Kidney epithelial cell (primary cell): Measurements from ENCODE around the gene CA5A. TPM values are rescaled to one million over a fixed set of nuclear protein-coding genes. Genes with fewer than 3 reads are reported as not detected.
"Not testable (repeated sequence)": the region's sequence is repeated elsewhere in the genome, so short reads cannot be mapped to it uniquely, and the experiment has no call there.

Experiments used
- DNase-seq: peaks from one replicate; pipeline ENCODE4 v3.0.0-alpha.2; 2010; ENCODE audit warnings: low read depth
- H3K27me3 ChIP-seq: 2 replicates; pipeline ENCODE4 v1.6.0; 2011; ENCODE audit warnings: low read length; ENCODE audit not compliant: control insufficient read depth, insufficient read depth
- H3K36me3 ChIP-seq: 2 replicates; pipeline ENCODE4 v1.5.1; 2011; ENCODE audit warnings: low read length; ENCODE audit not compliant: control insufficient read depth, insufficient read depth
- H3K4me3 ChIP-seq: 2 replicates; pipeline ENCODE4 v1.5.1; 2011; ENCODE audit warnings: low read depth, mild to moderate bottlenecking, control low read depth, low read length
- CTCF ChIP-seq: IDR thresholded peaks from 2 replicates; pipeline ENCODE4 v1.5.1; 2011; ENCODE audit warnings: mild to moderate bottlenecking, moderate library complexity, low read length, control low read depth, inconsistent platforms; ENCODE audit not compliant: insufficient read depth, poor library complexity, severe bottlenecking
- total RNA-seq: library from RNA; depleted of rRNA; stranded (reverse); fragments of >200 nt; gene quantifications from 2 replicates; pipeline ENCODE4 v1.2.3, GENCODE V29; 2015

The CA5A gene
- total RNA-seq, 1 donor from 2014 or later = not detected

DNA sequence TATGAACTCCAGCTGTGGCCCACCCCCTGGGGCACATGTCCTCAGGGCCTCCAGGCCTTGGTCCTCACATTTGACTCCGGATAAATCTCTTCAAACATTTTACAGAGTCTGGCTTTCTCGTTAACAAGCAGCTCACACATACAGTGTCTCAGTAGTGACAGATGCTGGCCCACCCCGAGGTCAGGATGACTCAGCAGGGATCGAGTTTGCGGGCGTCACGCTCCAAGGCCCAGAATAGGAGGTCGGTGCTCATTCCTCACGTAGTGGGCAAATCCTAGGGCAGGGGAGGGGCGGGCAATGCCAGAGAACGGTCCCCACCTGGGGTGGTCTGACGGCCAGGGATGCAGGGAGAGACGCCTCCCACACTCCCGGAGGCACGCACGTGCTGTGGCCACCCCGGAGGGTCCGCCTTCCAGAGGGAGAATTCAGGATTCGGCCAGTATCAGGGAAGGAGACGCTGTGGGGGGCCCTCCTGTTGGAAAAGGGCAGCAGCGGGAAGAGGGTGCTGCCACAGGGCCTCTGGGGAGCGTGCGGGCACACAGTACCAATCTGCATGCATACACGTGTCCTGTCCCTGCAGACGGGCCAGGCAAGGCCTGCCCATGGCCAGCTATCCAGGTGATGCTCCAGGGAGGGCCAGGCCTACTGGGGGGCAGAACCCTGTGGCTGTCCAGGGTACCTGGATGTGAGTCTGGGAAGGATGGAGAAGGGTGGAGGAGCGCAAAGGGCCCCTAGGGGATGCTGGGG is 75.6 kb downstream of the CA5A start:
- H3K36me3 ChIP-seq = no peaks in the 10 kb centered on the region
- TF ChIP-seq CTCF = no peak
- no peaks in the 10 kb centered on the region for H3K27me3 ChIP-seq
- DNase-seq = no peak
- no peak overlapping the region for H3K4me3 ChIP-seq

DNA sequence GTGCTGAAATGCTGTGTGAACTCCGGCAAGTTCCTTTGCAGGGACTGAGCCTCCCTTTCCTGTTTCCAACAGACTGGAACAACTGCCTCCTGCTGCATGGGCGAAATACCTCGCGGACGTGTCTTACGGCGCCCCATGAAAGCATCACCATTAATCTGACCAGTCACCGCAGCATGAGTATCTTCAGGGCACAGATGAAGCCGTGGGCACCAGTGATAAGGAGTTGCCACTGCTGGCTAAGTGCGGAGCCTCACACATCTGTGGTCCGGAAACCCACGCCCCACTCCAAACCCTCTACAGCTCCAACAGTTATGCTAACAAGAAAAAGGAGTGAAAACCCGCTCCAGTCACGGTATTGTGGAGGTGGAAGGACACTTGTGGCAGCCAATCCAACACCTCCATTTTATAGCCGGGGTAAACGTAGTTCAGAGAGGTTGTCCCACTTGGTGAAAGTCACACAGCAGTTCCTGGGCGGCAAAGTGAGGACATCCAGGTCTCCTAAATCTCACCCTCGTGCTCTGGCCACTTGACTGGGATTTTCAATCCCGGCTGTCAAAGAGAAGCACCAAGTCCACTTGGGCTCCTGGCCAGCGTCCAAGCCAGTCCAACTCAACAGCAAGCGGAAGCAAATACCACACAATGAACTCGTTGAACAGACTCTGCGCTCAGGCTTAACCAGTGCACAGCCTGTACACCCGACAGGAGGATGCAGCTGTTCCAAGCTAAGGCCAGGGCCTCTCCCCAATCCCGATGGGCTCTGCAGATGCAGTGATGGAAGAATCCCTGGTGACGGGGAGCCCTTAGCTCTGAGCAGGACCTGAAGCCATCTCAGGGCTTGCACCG is 78.0 kb downstream of the CA5A start:
- not testable (repeated sequence) for H3K36me3 ChIP-seq, DNase-seq, H3K4me3 ChIP-seq, H3K27me3 ChIP-seq

DNA sequence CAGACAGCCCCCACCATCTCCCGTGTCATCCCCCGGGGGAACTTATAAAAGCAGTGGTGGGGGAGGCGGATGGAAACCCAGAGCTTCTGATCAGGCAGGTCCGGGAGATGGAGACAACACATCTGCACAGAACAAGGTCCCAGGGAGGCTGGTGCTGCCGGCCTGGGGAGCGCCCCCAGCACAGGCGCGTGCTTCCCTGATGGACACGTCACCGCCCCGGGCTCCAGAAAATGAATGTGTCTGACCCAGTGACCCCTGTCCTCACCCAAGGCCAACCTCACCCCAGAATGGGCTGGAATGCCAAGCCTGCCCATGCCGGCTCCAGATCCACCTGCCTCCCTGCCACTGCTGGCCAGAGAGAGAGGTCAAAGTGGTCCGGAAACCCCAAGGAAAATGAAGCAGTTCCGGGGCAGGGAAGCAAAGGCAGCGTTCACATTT is 79.5 kb downstream of the CA5A start:
- H3K27me3 ChIP-seq = no peaks in the 10 kb centered on the region

GRCh38 chr16:87855852-87856715 is 80.2 kb downstream of the CA5A start:
- no peak overlapping the region for H3K4me3 ChIP-seq
- TF ChIP-seq CTCF = no peak
- H3K27me3 ChIP-seq = no peaks in the 10 kb centered on the region

More for the DNA sequence above, 79.5 kb downstream of the CA5A start:
- Histone ChIP-seq H3K4me3 (no peak overlapping the region), H3K36me3 (no peaks in the 10 kb centered on the region)
- no peak for DNase-seq
- no peak for TF ChIP-seq CTCF

GRCh38 chr16:87854907-87855683 is 81.2 kb downstream of the CA5A start:
- H3K36me3 ChIP-seq = no peaks in the 10 kb centered on the region
- TF ChIP-seq CTCF = no peak
- H3K4me3 ChIP-seq = no peak overlapping the region
- DNase-seq = no peak
- H3K27me3 ChIP-seq = no peaks in the 10 kb centered on the region

More at GRCh38 chr16:87855852-87856715, 80.2 kb downstream of the CA5A start:
- DNase-seq = no peak
- H3K36me3 ChIP-seq = no peaks in the 10 kb centered on the region
